Measurements from ENCODE around the gene GOLGA3. TPM values are rescaled to one million over a fixed set of nuclear protein-coding genes. Genes with fewer than 3 reads are reported as not detected.
A peak's percentile ranks its signal among the peaks of the same experiment; 100 is the strongest.
"Not testable (repeated sequence)": the region's sequence is repeated elsewhere in the genome, so short reads cannot be mapped to it uniquely, and the experiment has no call there.

The GOLGA3 gene
- 62.0 to 63.8 TPM (median 62.2 TPM) in 3 replicates for total RNA-seq

- Mint-ChIP-seq H3K4me1 (peaks cover 20% of the 10 kb centered on the region), H3K27me3 (ENCODE audit: low read depth) (no peaks in the 10 kb centered on the region), H3K4me3 (peak within 1 kb of the TSS; percentile 96), H3K27ac (peak within 1 kb of the TSS; percentile 100), H3K36me3 (peaks cover 18% of the 10 kb centered on the region), H3K9me3 (no peaks in the 10 kb centered on the region)
- DNase-seq (ENCODE audit: low spot score in 2 of 2, unreplicated experiment in 2 of 2), result peak; percentile 91 to 94
- TF ChIP-seq CTCF (IDR thresholded peaks at IDR 0.05; ENCODE audit: unreplicated experiment), result no peak
Measured at GRCh38 chr12:132828706-132829534, at the start of gene GOLGA3. TSS of gene GOLGA3 (minus strand) at chr12:132828869. CDS start at chr12:132822128, 6,741 bp downstream.

- H3K36me3 Mint-ChIP-seq, result peaks cover 24% of the 10 kb centered on the region
- H3K4me1 Mint-ChIP-seq; H3K27me3 Mint-ChIP-seq (ENCODE audit: low read depth): not testable (repeated sequence)
Measured at GRCh38 chr12:132874620-132875019, 46.0 kb upstream of the GOLGA3 start.

GRCh38 chr12:132874175-132874574, 45.5 kb upstream of the GOLGA3 start:
- Mint-ChIP-seq H3K27me3 (ENCODE audit: low read depth) (no peaks in the 10 kb centered on the region), H3K4me3 (no peak overlapping the region), H3K4me1 (no peaks in the 10 kb centered on the region), H3K27ac (no peak overlapping the region), H3K9me3 (no peaks in the 10 kb centered on the region), H3K36me3 (peaks cover 28% of the 10 kb centered on the region)
- TF ChIP-seq CTCF (IDR thresholded peaks at IDR 0.05; ENCODE audit: unreplicated experiment), result no peak
- DNase-seq (ENCODE audit: low spot score in 2 of 2, unreplicated experiment in 2 of 2), result no peak

More at GRCh38 chr12:132874620-132875019, 46.0 kb upstream of the GOLGA3 start:
- not testable (repeated sequence) for H3K27ac Mint-ChIP-seq; H3K9me3 Mint-ChIP-seq; DNase-seq (ENCODE audit: low spot score in 2 of 2, unreplicated experiment in 2 of 2); H3K4me3 Mint-ChIP-seq

- no peaks in the 10 kb centered on the region for H3K27me3 Mint-ChIP-seq (ENCODE audit: low read depth)
- no peak for DNase-seq (ENCODE audit: low spot score in 2 of 2, unreplicated experiment in 2 of 2)
- no peak for TF ChIP-seq CTCF (IDR thresholded peaks at IDR 0.05; ENCODE audit: unreplicated experiment)
- H3K36me3 Mint-ChIP-seq, result peaks cover 29% of the 10 kb centered on the region
- no peak overlapping the region for H3K27ac Mint-ChIP-seq
- no peaks in the 10 kb centered on the region for H3K9me3 Mint-ChIP-seq
- H3K4me3 Mint-ChIP-seq, result no peak overlapping the region
- no peaks in the 10 kb centered on the region for H3K4me1 Mint-ChIP-seq
Measured at GRCh38 chr12:132873724-132874123, 45.1 kb upstream of the GOLGA3 start.

- H3K4me1 Mint-ChIP-seq, result no peaks in the 10 kb centered on the region
- H3K27me3 Mint-ChIP-seq (ENCODE audit: low read depth), result no peaks in the 10 kb centered on the region
- no peak overlapping the region for H3K4me3 Mint-ChIP-seq
- peaks cover 28% of the 10 kb centered on the region for H3K36me3 Mint-ChIP-seq
- no peak overlapping the region for H3K27ac Mint-ChIP-seq
- no peak for DNase-seq (ENCODE audit: low spot score in 2 of 2, unreplicated experiment in 2 of 2)
- TF ChIP-seq CTCF (IDR thresholded peaks at IDR 0.05; ENCODE audit: unreplicated experiment), result no peak
- H3K9me3 Mint-ChIP-seq, result no peaks in the 10 kb centered on the region
Measured at GRCh38 chr12:132872975-132873421, 44.3 kb upstream of the GOLGA3 start.

- Mint-ChIP-seq H3K36me3 (peaks cover 31% of the 10 kb centered on the region), H3K9me3 (no peaks in the 10 kb centered on the region), H3K27ac (no peak overlapping the region), H3K4me3 (no peak overlapping the region), H3K27me3 (ENCODE audit: low read depth) (no peaks in the 10 kb centered on the region), H3K4me1 (no peaks in the 10 kb centered on the region)
- no peak for TF ChIP-seq CTCF (IDR thresholded peaks at IDR 0.05; ENCODE audit: unreplicated experiment)
- DNase-seq (ENCODE audit: low spot score in 2 of 2, unreplicated experiment in 2 of 2), result no peak
Measured at GRCh38 chr12:132872073-132872855, 43.6 kb upstream of the GOLGA3 start.
